H1 (cell line): ENCODE data around the gene MGST3. TPM values are rescaled to one million over a fixed set of nuclear protein-coding genes. Genes with fewer than 3 reads are reported as not detected.

ENCODE experiments used
- MAFK ChIP-seq: IDR thresholded peaks from 2 replicates; pipeline ENCODE4 v1.6.1; 2012; ENCODE audit warnings: low read depth, mild to moderate bottlenecking, improper control_type of control experiment, low read length
- POLR2A ChIP-seq, 2 experiments: IDR thresholded peaks; 1 replicate in 1 of 2; 2 replicates in 1 of 2; pipeline ENCODE4 v1.6.1; 2011; ENCODE audit warnings: low read depth in 2 of 2, low read length in 2 of 2, mild to moderate bottlenecking in 2 of 2; ENCODE audit errors: control extremely low read depth in 1 of 2
- RNF2 ChIP-seq: fragments of 200-900, 300-1000 bp; sonication (generic); IDR thresholded peaks from 2 replicates; pipeline ENCODE4 v1.7.1; 2016; ENCODE audit warnings: borderline replicate concordance, low read depth, mild to moderate bottlenecking, antibody characterized with exemption, low read length; ENCODE audit not compliant: poor library complexity, severe bottlenecking; ENCODE audit errors: missing control alignments
- SP4 ChIP-seq: IDR thresholded peaks from 2 replicates; pipeline ENCODE4 v1.6.1; 2012; ENCODE audit warnings: low read length, inconsistent platforms
- polyA plus RNA-seq, 7 experiments: library from polyadenylated mRNA; depleted of rRNA in 3 of 7; stranded (reverse) in 5 of 7; unstranded in 2 of 7; fragments of >200 nt in 5 of 7; fragments of 200-250 nt in 2 of 7; gene quantifications; 1 replicate in 5 of 7; 2 replicates in 1 of 7; 4 replicates in 1 of 7; pipeline versions ENCODE4 v1.2.1 to v1.2.3, GENCODE V29; 2011 to 2013; ENCODE audit warnings: missing spikeins in 2 of 7, mixed read lengths in 2 of 7
- total RNA-seq: library from RNA; stranded (reverse); fragmentation: NEBNext Ultra II Directional; extraction: Animal tissue kit (Norgen Biotek cat#: 25700); gene quantifications from 2 replicates; pipeline ENCODE4 v1.2.1, GENCODE V29; 2021
- TF ChIP-seq, protein P1 (sequence below): fragments of 300-600 bp; sonication (generic); IDR thresholded peaks from 2 replicates; pipeline ENCODE4 v1.7.1; 2012; ENCODE audit warnings: low read length, moderate library complexity, mild to moderate bottlenecking, inconsistent platforms; ENCODE audit not compliant: insufficient replicate concordance

The MGST3 gene
- total and polyA plus RNA-seq, 2 of the 8 experiments (the other 6 are each of a cell fraction or from before 2014, with no cell fraction given) = 124 to 257 TPM

DNA sequence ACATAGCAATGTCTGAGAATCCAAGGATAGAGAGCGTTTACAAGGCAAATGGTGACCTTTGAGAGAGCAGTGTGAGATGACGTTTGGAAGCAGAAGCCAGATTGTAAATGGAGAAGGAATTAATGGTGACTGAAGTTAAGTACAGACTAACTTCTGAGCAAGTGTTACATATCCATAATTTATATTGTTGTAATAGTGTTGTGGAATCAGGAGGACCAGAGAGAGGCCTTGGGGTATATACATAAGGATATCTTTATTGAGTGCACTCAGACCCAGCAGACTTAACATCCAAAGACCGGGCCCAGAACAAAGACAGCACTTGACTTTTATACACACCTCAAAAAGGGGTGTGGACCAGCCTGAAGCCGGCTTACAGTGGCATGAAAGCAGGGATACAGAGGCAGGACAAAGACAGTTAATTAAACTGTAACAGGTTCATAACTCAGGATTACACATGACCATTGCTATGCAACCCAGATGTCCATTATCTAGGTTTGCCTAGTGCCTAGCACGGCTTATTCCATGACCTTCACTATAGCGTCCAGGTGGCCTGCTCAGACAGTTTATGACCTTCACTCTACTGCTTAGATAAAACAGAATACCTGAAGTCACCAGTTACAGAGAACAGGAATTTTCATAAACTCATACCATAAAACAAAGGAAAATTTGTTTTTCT is 2.7 kb upstream of the MGST3 start (continued):
- TF ChIP-seq, protein P1, sequence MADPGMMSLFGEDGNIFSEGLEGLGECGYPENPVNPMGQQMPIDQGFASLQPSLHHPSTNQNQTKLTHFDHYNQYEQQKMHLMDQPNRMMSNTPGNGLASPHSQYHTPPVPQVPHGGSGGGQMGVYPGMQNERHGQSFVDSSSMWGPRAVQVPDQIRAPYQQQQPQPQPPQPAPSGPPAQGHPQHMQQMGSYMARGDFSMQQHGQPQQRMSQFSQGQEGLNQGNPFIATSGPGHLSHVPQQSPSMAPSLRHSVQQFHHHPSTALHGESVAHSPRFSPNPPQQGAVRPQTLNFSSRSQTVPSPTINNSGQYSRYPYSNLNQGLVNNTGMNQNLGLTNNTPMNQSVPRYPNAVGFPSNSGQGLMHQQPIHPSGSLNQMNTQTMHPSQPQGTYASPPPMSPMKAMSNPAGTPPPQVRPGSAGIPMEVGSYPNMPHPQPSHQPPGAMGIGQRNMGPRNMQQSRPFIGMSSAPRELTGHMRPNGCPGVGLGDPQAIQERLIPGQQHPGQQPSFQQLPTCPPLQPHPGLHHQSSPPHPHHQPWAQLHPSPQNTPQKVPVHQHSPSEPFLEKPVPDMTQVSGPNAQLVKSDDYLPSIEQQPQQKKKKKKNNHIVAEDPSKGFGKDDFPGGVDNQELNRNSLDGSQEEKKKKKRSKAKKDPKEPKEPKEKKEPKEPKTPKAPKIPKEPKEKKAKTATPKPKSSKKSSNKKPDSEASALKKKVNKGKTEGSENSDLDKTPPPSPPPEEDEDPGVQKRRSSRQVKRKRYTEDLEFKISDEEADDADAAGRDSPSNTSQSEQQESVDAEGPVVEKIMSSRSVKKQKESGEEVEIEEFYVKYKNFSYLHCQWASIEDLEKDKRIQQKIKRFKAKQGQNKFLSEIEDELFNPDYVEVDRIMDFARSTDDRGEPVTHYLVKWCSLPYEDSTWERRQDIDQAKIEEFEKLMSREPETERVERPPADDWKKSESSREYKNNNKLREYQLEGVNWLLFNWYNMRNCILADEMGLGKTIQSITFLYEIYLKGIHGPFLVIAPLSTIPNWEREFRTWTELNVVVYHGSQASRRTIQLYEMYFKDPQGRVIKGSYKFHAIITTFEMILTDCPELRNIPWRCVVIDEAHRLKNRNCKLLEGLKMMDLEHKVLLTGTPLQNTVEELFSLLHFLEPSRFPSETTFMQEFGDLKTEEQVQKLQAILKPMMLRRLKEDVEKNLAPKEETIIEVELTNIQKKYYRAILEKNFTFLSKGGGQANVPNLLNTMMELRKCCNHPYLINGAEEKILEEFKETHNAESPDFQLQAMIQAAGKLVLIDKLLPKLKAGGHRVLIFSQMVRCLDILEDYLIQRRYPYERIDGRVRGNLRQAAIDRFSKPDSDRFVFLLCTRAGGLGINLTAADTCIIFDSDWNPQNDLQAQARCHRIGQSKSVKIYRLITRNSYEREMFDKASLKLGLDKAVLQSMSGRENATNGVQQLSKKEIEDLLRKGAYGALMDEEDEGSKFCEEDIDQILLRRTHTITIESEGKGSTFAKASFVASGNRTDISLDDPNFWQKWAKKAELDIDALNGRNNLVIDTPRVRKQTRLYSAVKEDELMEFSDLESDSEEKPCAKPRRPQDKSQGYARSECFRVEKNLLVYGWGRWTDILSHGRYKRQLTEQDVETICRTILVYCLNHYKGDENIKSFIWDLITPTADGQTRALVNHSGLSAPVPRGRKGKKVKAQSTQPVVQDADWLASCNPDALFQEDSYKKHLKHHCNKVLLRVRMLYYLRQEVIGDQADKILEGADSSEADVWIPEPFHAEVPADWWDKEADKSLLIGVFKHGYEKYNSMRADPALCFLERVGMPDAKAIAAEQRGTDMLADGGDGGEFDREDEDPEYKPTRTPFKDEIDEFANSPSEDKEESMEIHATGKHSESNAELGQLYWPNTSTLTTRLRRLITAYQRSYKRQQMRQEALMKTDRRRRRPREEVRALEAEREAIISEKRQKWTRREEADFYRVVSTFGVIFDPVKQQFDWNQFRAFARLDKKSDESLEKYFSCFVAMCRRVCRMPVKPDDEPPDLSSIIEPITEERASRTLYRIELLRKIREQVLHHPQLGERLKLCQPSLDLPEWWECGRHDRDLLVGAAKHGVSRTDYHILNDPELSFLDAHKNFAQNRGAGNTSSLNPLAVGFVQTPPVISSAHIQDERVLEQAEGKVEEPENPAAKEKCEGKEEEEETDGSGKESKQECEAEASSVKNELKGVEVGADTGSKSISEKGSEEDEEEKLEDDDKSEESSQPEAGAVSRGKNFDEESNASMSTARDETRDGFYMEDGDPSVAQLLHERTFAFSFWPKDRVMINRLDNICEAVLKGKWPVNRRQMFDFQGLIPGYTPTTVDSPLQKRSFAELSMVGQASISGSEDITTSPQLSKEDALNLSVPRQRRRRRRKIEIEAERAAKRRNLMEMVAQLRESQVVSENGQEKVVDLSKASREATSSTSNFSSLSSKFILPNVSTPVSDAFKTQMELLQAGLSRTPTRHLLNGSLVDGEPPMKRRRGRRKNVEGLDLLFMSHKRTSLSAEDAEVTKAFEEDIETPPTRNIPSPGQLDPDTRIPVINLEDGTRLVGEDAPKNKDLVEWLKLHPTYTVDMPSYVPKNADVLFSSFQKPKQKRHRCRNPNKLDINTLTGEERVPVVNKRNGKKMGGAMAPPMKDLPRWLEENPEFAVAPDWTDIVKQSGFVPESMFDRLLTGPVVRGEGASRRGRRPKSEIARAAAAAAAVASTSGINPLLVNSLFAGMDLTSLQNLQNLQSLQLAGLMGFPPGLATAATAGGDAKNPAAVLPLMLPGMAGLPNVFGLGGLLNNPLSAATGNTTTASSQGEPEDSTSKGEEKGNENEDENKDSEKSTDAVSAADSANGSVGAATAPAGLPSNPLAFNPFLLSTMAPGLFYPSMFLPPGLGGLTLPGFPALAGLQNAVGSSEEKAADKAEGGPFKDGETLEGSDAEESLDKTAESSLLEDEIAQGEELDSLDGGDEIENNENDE = no peak
- no peak for TF ChIP-seq SP4
- no peak for TF ChIP-seq POLR2A (IDR thresholded peaks at IDR 0.05; ENCODE audit: control extremely low read depth in 1 of 2, low read depth in 2 of 2, low read length in 2 of 2)
- TF ChIP-seq RNF2 = no peak
- no peak for TF ChIP-seq MAFK
